Astrocyte of the cerebellum (primary cell): ENCODE measurements around the gene KLF13.

Experiments
- DNase-seq: peaks from one replicate; pipeline ENCODE4 v3.0.0-alpha.2; 2011; ENCODE audit warnings: low read depth
- H3K4me3 ChIP-seq: 2 replicates; pipeline ENCODE4 v1.5.1; 2011; ENCODE audit warnings: mild to moderate bottlenecking, low read depth, low read length, moderate library complexity
- CTCF ChIP-seq: IDR thresholded peaks from 2 replicates; pipeline ENCODE4 v1.5.1; 2012; ENCODE audit warnings: low read length, low read depth, moderate library complexity, mild to moderate bottlenecking; ENCODE audit errors: missing control alignments
- in situ Hi-C: cut with HindIII; loops from 2 replicates; pipeline ENCODE4 v1.10.0; 2017; ENCODE audit warnings: low sequenced_read_pairs

The KLF13 gene

GRCh38 chr15:31340592-31340991 is 14.0 kb downstream of the KLF13 start:
- in situ Hi-C loops = no loop called here
- DNase-seq = no peak
- no peak for TF ChIP-seq CTCF
- no peak overlapping the region for H3K4me3 ChIP-seq

GRCh38 chr15:31341071-31341470 is 14.4 kb downstream of the KLF13 start:
- no peak overlapping the region for H3K4me3 ChIP-seq
- no peak for DNase-seq
- in situ Hi-C loops = no loop called here
- TF ChIP-seq CTCF = no peak

- no peak for DNase-seq
- H3K4me3 ChIP-seq = no peak overlapping the region
- no peak for TF ChIP-seq CTCF
- in situ Hi-C loops = no loop called here
Observed at GRCh38 chr15:31341496-31342195, 15.0 kb downstream of the KLF13 start.

- DNase-seq = no peak
- H3K4me3 ChIP-seq = no peak overlapping the region
- in situ Hi-C loops = no loop called here
- no peak for TF ChIP-seq CTCF
Observed at GRCh38 chr15:31342381-31342780, 15.7 kb downstream of the KLF13 start.

- in situ Hi-C loops = no loop called here
- no peak for DNase-seq
- no peak overlapping the region for H3K4me3 ChIP-seq
- no peak for TF ChIP-seq CTCF
Observed at GRCh38 chr15:31342781-31343626, 16.4 kb downstream of the KLF13 start.

- in situ Hi-C loops = no loop called here
- H3K4me3 ChIP-seq = no peak overlapping the region
- no peak for TF ChIP-seq CTCF
- no peak for DNase-seq
Observed at GRCh38 chr15:31343831-31344230, 17.2 kb downstream of the KLF13 start.
